ENCODE data around the gene TRMT1L.

TRMT1L gene

DNA sequence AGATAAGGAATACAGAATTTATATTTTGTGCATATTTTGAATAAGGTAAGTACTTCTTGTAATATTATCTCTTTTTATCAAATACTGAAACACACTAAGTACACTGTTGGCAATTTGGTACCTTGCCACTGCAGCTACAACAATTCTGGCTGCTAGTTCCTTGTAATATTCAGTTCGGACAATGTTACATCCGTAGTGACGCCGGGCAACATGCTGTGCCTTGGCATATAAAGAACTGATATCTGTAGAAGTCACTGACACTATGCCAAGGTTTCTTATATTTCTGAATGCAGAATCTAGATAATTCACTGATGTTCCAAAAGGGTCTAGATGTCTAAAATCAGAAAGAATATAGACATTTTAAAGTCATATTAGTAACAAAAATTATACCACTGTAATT lies 17.5 kb downstream of the TRMT1L start:
- Histone ChIP-seq H2BK120ac (ENCODE audit: insufficient read depth, low read length, poor library complexity) (no peak overlapping the region), H4K8ac (ENCODE audit: low read depth, low read length) (no peak overlapping the region), H3K36me3 (ENCODE audit: control insufficient read depth in 1 of 2, insufficient read depth in 2 of 2, low read length in 2 of 2) (peaks cover 2 to 10% of the 10 kb centered on the region in 2 experiments), H2AK5ac (ENCODE audit: low read length) (no peak overlapping the region), H3K79me2 (ENCODE audit: control insufficient read depth, insufficient read depth, low read length, poor library complexity) (no peaks in the 10 kb centered on the region), H2BK5ac (ENCODE audit: low read depth, low read length, poor library complexity) (no peak overlapping the region), H2BK12ac (ENCODE audit: low read length) (no peak overlapping the region), H3K4me1 (ENCODE audit: control insufficient read depth in 1 of 2, insufficient read depth in 2 of 2, low read length in 2 of 2) (no peaks in the 10 kb centered on the region), H3K27ac (ENCODE audit: low read depth, low read length) (no peak overlapping the region), H3K9me3 (ENCODE audit: insufficient read depth, low read depth, low read length) (no peaks in the 10 kb centered on the region), H3K18ac (ENCODE audit: low read length) (no peak overlapping the region), H3K79me1 (ENCODE audit: low read length) (no peaks in the 10 kb centered on the region), H3K4me3 (ENCODE audit: low read depth, low read length) (no peak overlapping the region), H3K14ac (ENCODE audit: low read length) (no peak overlapping the region), H3K4me2 (ENCODE audit: low read length) (no peak overlapping the region), H3K27me3 (ENCODE audit: insufficient read depth, low read length) (no peaks in the 10 kb centered on the region), H4K12ac (ENCODE audit: low read depth, low read length) (no peak overlapping the region), H4K91ac (ENCODE audit: low read depth, low read length) (no peak overlapping the region), H3K23ac (ENCODE audit: low read length) (no peak overlapping the region), H3K4ac (ENCODE audit: low read depth, low read length) (no peak overlapping the region), H3K9ac (ENCODE audit: low read length) (no peak overlapping the region), H2AFZ (ENCODE audit: insufficient read depth, low read length, poor library complexity) (no peak overlapping the region)
- DNase-seq, result no peak
- no CpG with 5 or more reads among the region's 4 CpGs for WGBS (ENCODE audit: extremely low coverage, insufficient coverage, insufficient read length)

DNA sequence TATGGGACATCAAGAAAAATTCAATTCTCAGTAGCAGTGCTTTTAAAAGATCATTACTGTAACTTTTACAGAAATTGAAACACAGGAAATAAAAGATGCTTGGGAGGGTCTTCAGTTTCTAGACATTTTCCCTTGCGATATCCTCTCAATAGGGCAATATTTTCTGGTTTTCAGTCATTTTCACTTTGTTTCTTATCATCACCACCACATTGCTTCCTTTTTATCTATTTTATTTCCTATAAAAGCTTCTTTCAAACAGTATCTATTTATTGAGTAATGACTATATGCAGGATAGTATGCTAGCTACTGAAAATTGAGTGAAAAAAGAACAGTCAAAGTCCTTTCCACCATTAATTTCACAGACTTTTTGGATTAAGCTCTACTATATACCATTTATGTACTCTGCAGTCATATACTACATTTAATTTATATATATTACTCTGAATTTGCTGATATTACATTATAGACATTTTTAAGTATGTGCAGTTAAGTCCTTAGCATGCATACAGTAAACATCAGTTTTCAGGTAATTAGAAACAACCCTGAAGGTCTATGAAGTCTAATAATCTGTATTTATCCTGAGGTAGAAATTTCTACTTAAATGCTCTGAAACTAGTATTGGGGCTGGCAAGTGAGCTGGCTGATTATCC lies 18.7 kb downstream of the TRMT1L start:
- Histone ChIP-seq H3K4me2 (ENCODE audit: low read length) (no peak overlapping the region), H3K36me3 (ENCODE audit: control insufficient read depth in 1 of 2, insufficient read depth in 2 of 2, low read length in 2 of 2) (peaks cover 4 to 15% of the 10 kb centered on the region in 2 experiments), H4K12ac (ENCODE audit: low read depth, low read length) (no peak overlapping the region), H3K4me1 (ENCODE audit: control insufficient read depth in 1 of 2, insufficient read depth in 2 of 2, low read length in 2 of 2) (no peaks in the 10 kb centered on the region), H3K9me3 (ENCODE audit: insufficient read depth, low read depth, low read length) (no peaks in the 10 kb centered on the region), H3K14ac (ENCODE audit: low read length) (no peak overlapping the region), H4K91ac (ENCODE audit: low read depth, low read length) (no peak overlapping the region), H4K8ac (ENCODE audit: low read depth, low read length) (no peak overlapping the region), H3K9ac (ENCODE audit: low read length) (no peak overlapping the region), H3K23ac (ENCODE audit: low read length) (no peak overlapping the region), H3K79me2 (ENCODE audit: control insufficient read depth, insufficient read depth, low read length, poor library complexity) (no peaks in the 10 kb centered on the region), H3K27me3 (ENCODE audit: insufficient read depth, low read length) (no peaks in the 10 kb centered on the region), H2BK120ac (ENCODE audit: insufficient read depth, low read length, poor library complexity) (no peak overlapping the region), H2AFZ (ENCODE audit: insufficient read depth, low read length, poor library complexity) (no peak overlapping the region), H3K18ac (ENCODE audit: low read length) (no peak overlapping the region), H3K4me3 (ENCODE audit: low read depth, low read length) (no peak overlapping the region), H3K4ac (ENCODE audit: low read depth, low read length) (no peak overlapping the region), H2AK5ac (ENCODE audit: low read length) (no peak overlapping the region), H3K79me1 (ENCODE audit: low read length) (no peaks in the 10 kb centered on the region), H2BK5ac (ENCODE audit: low read depth, low read length, poor library complexity) (no peak overlapping the region), H3K27ac (ENCODE audit: low read depth, low read length) (no peak overlapping the region), H2BK12ac (ENCODE audit: low read length) (no peak overlapping the region)
- no peak for DNase-seq
- WGBS (ENCODE audit: extremely low coverage, insufficient coverage, insufficient read length), result no CpG with 5 or more reads among the region's 1 CpG

DNA sequence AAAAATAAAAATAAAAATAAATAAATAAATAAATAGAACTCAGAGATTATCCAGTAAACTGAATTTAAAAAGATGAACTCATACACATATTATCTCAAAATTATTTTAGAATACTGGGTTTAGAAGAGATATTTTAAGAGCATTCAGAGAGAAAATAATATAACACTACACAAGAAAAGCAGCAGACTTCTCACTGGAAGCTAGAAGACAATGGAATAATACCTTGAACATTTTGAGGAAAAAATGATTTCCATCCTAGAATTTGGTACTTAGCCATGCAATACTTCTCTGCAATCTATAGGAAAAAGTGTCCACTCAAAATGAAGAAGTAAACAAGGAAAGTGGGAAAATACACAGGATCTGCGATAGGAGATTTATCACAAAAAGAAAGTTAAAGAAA lies 24.2 kb downstream of the TRMT1L start:
- Histone ChIP-seq H3K27ac (ENCODE audit: low read depth, low read length) (no peak overlapping the region), H3K9me3 (ENCODE audit: insufficient read depth, low read depth, low read length) (peaks cover 2% of the 10 kb centered on the region), H3K4me1 (ENCODE audit: control insufficient read depth in 1 of 2, insufficient read depth in 2 of 2, low read length in 2 of 2) (no peaks in the 10 kb centered on the region), H3K23ac (ENCODE audit: low read length) (no peak overlapping the region), H4K8ac (ENCODE audit: low read depth, low read length) (no peak overlapping the region), H2BK12ac (ENCODE audit: low read length) (no peak overlapping the region), H3K79me2 (ENCODE audit: control insufficient read depth, insufficient read depth, low read length, poor library complexity) (no peaks in the 10 kb centered on the region), H3K4me3 (ENCODE audit: low read depth, low read length) (no peak overlapping the region), H2AFZ (ENCODE audit: insufficient read depth, low read length, poor library complexity) (no peak overlapping the region), H2AK5ac (ENCODE audit: low read length) (no peak overlapping the region), H3K14ac (ENCODE audit: low read length) (no peak overlapping the region), H2BK120ac (ENCODE audit: insufficient read depth, low read length, poor library complexity) (no peak overlapping the region), H3K79me1 (ENCODE audit: low read length) (no peaks in the 10 kb centered on the region), H3K27me3 (ENCODE audit: insufficient read depth, low read length) (no peaks in the 10 kb centered on the region), H3K36me3 (ENCODE audit: control insufficient read depth in 1 of 2, insufficient read depth in 2 of 2, low read length in 2 of 2) (peaks cover 5 to 16% of the 10 kb centered on the region in 2 experiments), H2BK5ac (ENCODE audit: low read depth, low read length, poor library complexity) (no peak overlapping the region), H4K91ac (ENCODE audit: low read depth, low read length) (no peak overlapping the region), H4K12ac (ENCODE audit: low read depth, low read length) (no peak overlapping the region), H3K9ac (ENCODE audit: low read length) (no peak overlapping the region), H3K4me2 (ENCODE audit: low read length) (no peak overlapping the region), H3K18ac (ENCODE audit: low read length) (no peak overlapping the region), H3K4ac (ENCODE audit: low read depth, low read length) (no peak overlapping the region)
- DNase-seq, result no peak
- WGBS (ENCODE audit: extremely low coverage, insufficient coverage, insufficient read length), result no CpG with 5 or more reads among the region's 1 CpG

DNA sequence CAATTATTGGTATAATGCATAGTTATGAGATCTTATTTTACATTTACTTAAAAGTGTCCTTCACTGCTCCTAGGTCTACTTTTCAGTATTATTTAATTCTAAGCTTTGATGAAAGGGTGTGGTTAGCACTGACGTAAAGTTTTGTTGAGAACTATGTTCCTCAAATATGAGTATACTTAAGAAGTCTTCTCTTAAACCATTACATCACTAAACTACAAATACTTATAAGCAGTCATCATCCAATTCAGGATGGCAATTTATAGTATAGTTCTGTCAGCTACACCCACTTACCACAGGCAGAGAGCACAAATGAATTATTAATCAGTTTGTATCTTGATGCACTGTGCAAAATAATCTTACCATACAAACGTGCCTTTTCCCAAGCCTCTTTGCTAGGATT lies 27.0 kb downstream of the TRMT1L start:
- no CpG with 5 or more reads among the region's 2 CpGs for WGBS (ENCODE audit: extremely low coverage, insufficient coverage, insufficient read length)
- no peak overlapping the region for H3K14ac ChIP-seq (ENCODE audit: low read length)
- no peak overlapping the region for H3K4ac ChIP-seq (ENCODE audit: low read depth, low read length)
- H3K36me3 ChIP-seq (ENCODE audit: control insufficient read depth in 1 of 2, insufficient read depth in 2 of 2, low read length in 2 of 2), result peaks cover 5 to 12% of the 10 kb centered on the region in 2 experiments
- H4K91ac ChIP-seq (ENCODE audit: low read depth, low read length), result no peak overlapping the region
- no peak overlapping the region for H2BK12ac ChIP-seq (ENCODE audit: low read length)
- no peak overlapping the region for H2BK120ac ChIP-seq (ENCODE audit: insufficient read depth, low read length, poor library complexity)
- no peak overlapping the region for H2BK5ac ChIP-seq (ENCODE audit: low read depth, low read length, poor library complexity)
- no peak overlapping the region for H2AFZ ChIP-seq (ENCODE audit: insufficient read depth, low read length, poor library complexity)
- H3K18ac ChIP-seq (ENCODE audit: low read length), result no peak overlapping the region
- no peak overlapping the region for H3K9ac ChIP-seq (ENCODE audit: low read length)
- no peak overlapping the region for H2AK5ac ChIP-seq (ENCODE audit: low read length)
- peaks cover 2% of the 10 kb centered on the region for H3K9me3 ChIP-seq (ENCODE audit: insufficient read depth, low read depth, low read length)
- H4K8ac ChIP-seq (ENCODE audit: low read depth, low read length), result no peak overlapping the region
- DNase-seq, result no peak
- H3K23ac ChIP-seq (ENCODE audit: low read length), result no peak overlapping the region
- no peaks in the 10 kb centered on the region for H3K27me3 ChIP-seq (ENCODE audit: insufficient read depth, low read length)
- H3K4me2 ChIP-seq (ENCODE audit: low read length), result no peak overlapping the region
- H3K27ac ChIP-seq (ENCODE audit: low read depth, low read length), result no peak overlapping the region
- H3K79me1 ChIP-seq (ENCODE audit: low read length), result no peaks in the 10 kb centered on the region
- no peak overlapping the region for H3K4me3 ChIP-seq (ENCODE audit: low read depth, low read length)
- H3K4me1 ChIP-seq (ENCODE audit: control insufficient read depth in 1 of 2, insufficient read depth in 2 of 2, low read length in 2 of 2), result no peaks in the 10 kb centered on the region
- no peaks in the 10 kb centered on the region for H3K79me2 ChIP-seq (ENCODE audit: control insufficient read depth, insufficient read depth, low read length, poor library complexity)
- no peak overlapping the region for H4K12ac ChIP-seq (ENCODE audit: low read depth, low read length)
